AG04449 (cell line): ENCODE results near the gene RNU1-2.
"Not testable (repeated sequence)": the region's sequence is repeated elsewhere in the genome, so short reads cannot be mapped to it uniquely, and the experiment has no call there.

Source experiments
- CTCF ChIA-PET: fragments of 350-600 bp; formaldehyde crosslinking; extraction: SDS; loops from one replicate; lab custom pipeline; 2021; ENCODE audit warnings: antibody characterized with exemption; lab: Yijun Ruan, JAX
- POLR2A ChIA-PET: fragments of 400-600, 350-600 bp; formaldehyde crosslinking; extraction: SDS; loops from one replicate; lab custom pipeline; 2020; ENCODE audit warnings: antibody characterized with exemption, inconsistent platforms; lab: Yijun Ruan, JAX
- DNase-seq: peaks from one replicate; pipeline ENCODE4 v3.0.0-alpha.2; 2010; ENCODE audit warnings: low read depth, low spot score
- H3K4me3 ChIP-seq: 2 replicates; pipeline ENCODE4 v1.5.1; 2011; ENCODE audit warnings: low read depth, mild to moderate bottlenecking, control low read depth, low read length
- TF ChIP-seq, protein P1 (sequence below): IDR thresholded peaks from one replicate; pipeline ENCODE4 v1.5.1; 2011; ENCODE audit warnings: mild to moderate bottlenecking, moderate library complexity, low read length, control low read depth, inconsistent platforms; ENCODE audit not compliant: insufficient read depth; ENCODE audit errors: missing control alignments

Gene RNU1-2

DNA sequence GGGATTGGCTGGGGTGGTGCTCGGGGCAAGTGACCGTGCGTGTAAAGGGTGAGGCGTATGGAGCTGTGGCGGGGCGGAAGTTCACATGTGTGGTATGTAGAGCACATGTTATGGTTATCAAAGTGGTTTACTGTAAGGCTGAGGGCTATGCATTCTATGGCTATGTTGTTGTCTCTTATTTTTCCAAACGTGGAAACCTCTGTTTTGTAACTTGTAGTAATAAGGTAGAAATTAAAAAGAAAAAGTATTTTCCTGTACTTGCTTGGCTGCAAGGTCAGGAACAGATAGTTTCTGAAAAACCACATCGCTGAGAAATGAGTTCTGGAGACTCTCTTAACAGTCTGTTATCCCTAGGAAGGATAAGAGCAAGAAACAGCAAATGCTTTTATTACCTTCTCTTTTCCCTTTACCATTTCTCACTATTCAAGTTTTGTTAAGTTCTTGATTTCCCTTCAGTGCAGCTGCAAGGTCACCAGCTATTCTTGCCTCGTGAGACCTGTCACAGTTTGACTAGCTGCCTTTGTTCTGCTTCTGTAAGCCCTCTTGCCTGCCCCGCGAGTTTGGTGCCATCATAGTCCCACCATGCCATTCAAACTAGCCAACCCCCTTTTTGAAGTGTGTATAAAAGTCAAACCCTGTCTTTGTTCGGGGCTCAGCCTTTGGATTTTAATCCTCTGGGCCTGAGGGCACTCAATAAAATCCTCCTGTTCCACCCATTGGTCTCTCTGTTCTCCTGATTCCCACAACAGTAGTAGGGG is 9.5 kb downstream of the RNU1-2 start:
- TF ChIP-seq, protein P1, sequence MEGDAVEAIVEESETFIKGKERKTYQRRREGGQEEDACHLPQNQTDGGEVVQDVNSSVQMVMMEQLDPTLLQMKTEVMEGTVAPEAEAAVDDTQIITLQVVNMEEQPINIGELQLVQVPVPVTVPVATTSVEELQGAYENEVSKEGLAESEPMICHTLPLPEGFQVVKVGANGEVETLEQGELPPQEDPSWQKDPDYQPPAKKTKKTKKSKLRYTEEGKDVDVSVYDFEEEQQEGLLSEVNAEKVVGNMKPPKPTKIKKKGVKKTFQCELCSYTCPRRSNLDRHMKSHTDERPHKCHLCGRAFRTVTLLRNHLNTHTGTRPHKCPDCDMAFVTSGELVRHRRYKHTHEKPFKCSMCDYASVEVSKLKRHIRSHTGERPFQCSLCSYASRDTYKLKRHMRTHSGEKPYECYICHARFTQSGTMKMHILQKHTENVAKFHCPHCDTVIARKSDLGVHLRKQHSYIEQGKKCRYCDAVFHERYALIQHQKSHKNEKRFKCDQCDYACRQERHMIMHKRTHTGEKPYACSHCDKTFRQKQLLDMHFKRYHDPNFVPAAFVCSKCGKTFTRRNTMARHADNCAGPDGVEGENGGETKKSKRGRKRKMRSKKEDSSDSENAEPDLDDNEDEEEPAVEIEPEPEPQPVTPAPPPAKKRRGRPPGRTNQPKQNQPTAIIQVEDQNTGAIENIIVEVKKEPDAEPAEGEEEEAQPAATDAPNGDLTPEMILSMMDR, result no peak
- peak overlapping the region; percentile 71 for H3K4me3 ChIP-seq
- ChIA-PET CTCF (interaction anchor here (0.7 to 0.8 kb wide), 2 partner anchors 22 to 432 kb away, joined by 3 read pairs; no protein-coding TSS in a partner anchor), POLR2A (interaction anchor here (0.9 to 3.2 kb wide), 7 partner anchors 9 to 392 kb away, joined by 4 to 33 read pairs (median 7); partner anchors contain the start of gene RNU1-2)
- peak; percentile 84 for DNase-seq

DNA sequence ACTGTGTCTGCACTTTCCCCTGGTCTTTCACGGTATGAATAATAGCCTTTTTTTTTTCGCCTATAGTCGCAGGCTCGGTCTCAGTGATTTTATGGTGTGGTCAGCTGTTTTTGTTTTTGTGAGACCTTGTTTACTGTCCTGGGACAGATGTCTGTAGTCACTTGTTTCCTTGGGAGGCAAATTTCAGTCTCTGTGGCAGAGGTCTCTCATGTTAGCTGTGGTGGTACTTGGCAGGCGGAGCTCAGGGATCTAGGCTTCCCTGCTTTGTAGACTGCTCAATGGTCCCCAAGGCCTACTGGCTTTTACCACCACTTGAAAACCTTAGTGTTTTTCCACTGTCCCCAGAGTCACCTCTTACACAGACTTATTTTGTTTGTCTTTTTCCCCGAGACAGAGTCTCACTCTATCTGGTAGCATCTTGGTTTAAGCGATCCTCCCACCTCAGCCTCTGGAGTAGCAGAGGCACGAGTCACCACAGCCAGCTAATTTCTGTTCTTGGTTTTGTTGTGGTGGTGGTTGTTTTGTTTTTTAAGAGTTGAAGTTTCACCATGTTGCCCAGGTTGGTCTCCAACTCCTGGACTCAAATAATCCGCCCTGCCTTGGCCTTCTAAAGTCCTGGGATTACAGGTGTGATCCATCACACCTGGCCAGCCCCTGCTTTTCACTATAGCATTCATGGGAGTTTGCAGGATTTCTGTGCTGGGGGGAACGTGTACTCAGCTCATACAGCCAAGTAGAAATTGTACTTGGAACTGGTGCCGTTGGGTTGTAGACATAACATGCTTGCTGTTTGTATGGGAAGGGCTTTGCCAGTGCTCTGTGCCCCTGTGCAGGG is 10.3 kb downstream of the RNU1-2 start:
- POLR2A ChIA-PET, result interaction anchor here (0.9 to 3.2 kb wide), 5 partner anchors 10 to 393 kb away, joined by 4 to 33 read pairs (median 10); partner anchors contain the start of gene RNU1-2
- CTCF ChIA-PET, result interaction anchor here (0.7 to 1.0 kb wide), 2 partner anchors 140 to 431 kb away, joined by 3 to 4 read pairs; no protein-coding TSS in a partner anchor
- no peak overlapping the region for H3K4me3 ChIP-seq
- TF ChIP-seq, protein P1, result no peak
- DNase-seq, result no peak

DNA sequence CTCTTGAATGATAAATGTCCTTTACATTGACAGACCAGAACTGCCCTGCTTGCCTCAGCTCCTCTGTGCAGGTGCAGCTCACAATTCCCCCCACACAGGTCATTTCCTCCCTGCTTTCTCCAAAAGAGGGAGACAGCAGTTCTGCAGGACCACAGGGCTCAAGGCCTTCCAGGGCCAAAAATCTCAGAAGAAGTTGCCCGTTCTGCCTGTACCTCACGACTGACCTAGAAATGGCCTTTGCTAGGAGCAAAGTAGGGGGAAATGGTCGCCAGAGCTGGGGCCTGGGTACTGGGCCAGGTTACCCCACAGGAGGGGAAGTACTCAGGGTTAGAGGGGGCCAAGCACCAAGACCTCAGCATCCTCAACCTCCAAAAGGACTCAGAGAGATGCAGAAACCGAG is 11.1 kb downstream of the RNU1-2 start:
- no peak for DNase-seq
- TF ChIP-seq, protein P1, result no peak
- ChIA-PET POLR2A (no interaction called here), CTCF (interaction anchor here (0.8 to 1.0 kb wide), 2 partner anchors 54 to 140 kb away, joined by 3 to 4 read pairs; no protein-coding TSS in a partner anchor)
- no peak overlapping the region for H3K4me3 ChIP-seq

DNA sequence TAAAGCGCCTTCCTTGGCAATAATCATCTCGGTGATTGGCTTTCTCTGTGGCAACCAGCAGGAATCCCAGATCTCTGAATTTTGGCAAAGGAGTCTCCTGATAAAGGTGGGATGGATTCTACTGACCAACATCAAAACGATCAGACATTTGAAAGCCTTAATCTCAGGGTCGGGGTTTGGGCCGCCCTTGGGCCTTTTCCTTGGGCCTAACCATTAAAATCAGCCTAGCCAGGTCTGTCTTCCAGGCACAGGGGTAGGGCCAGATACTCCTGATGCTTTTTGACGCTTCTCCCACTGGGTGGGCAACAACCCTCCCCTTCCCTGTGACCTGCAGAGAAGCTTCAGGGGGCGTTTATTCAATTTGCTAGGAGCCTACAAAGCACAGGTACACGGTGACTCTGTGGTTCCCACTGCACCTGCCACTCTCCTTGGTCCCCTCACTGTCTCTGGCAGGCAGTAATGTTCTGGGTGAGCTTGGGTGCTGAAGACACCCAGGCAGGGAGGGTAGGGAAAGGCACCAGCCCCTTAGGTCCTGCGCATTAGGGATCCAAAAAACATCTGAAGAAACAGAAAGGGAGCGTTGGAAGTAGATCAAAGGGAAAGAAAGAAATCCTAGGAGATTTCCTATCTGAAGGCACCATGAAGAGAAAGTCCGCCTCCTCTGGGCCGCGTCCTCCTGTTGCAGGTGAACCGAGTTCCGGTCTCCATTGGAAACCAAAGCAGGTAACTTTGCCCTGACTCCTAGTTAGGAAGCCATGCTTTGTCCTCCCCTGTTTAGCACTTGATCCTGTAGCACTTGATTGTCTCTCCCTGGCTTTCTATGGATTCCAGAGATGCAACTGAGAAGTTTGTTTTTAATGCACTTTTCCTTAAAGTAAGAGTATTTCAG is 12.3 kb downstream of the RNU1-2 start:
- H3K4me3 ChIP-seq, result no peak overlapping the region
- TF ChIP-seq, protein P1, result no peak
- CTCF ChIA-PET, result no interaction called here
- POLR2A ChIA-PET, result no interaction called here
- DNase-seq, result no peak

DNA sequence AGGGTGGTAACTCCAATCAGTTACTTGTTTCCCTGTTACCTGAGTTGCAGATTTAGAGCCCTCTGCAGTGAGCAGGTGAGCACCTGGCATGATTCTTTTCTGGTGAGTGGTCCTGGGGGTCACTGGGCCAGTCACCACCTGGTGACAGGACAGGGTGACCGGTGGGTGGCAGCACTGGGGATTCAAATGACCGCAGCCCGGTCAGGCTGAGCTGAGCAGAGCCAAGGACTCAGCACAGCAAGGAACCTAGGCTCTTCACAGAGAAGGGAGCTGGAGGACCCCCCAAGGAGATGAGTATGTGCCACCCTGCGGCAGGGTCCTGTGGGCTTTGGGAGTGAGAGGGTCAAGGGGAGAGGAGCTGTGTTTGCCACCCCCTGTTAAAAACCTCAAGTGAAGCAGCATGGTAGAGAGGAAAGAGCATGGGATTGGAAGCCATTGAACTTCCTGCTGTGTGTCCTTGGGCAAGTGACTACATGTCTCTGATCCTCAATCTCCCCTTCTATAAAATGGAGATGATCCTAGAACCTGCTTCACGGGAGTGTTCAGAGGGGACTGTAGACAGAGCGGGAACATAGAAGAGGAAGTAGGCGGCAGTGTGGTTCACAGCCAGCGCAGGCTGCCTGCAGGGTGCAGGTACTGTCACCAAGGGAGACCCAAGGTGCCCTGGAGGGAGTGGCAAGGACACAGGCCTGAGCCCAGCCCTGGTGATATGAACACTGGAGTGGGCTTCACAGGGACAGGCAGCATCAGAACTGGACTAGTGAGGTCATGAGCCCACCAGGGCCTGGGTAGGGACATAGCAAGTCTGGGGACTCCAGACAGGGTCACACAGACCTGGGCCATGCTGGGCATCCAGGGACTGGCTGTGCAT is 16.3 kb downstream of the RNU1-2 start:
- H3K4me3 ChIP-seq, POLR2A ChIA-PET, DNase-seq: not testable (repeated sequence)
- CTCF ChIA-PET, result interaction anchor here (0.9 kb wide), 2 partner anchors 134 to 137 kb away, joined by 3 to 4 read pairs; no protein-coding TSS in a partner anchor

DNA sequence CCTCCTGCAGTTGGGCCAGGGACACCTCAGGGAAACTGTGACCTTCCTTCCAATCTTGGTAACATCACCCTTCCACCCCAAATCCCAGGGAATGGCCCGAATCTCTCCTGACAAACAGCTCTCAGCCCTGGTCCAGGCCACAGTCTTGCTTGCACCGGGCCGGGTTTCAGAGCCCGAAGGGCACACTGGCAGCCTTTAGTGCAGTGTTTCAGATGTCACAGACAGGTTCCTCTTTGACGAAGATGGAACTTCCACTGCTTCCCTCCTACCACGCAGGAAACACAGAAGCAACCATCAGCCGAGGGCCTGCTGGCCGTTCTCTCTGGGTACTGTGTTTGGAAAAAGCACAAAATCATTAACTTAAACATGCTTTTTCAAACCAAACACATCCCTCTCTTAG is 17.0 kb downstream of the RNU1-2 start:
- H3K4me3 ChIP-seq, CTCF ChIA-PET, POLR2A ChIA-PET, DNase-seq: not testable (repeated sequence)
